Neuron (in vitro differentiated cells): ENCODE measurements around the gene PFDN6.

ENCODE experiments used
- H2AFZ ChIP-seq: one replicate; pipeline ENCODE4 v1.6.1; 2013; ENCODE audit warnings: low read depth, mild to moderate bottlenecking, inconsistent platforms, low read length, moderate library complexity
- H3K27me3 ChIP-seq: one replicate; pipeline ENCODE4 v1.6.1; 2013; ENCODE audit warnings: low read length; ENCODE audit not compliant: insufficient read depth
- H3K36me3 ChIP-seq: one replicate; pipeline ENCODE4 v1.6.1; 2013; ENCODE audit warnings: low read length; ENCODE audit not compliant: insufficient read depth
- H3K4me1 ChIP-seq: one replicate; pipeline ENCODE4 v1.6.1; 2013; ENCODE audit warnings: low read length; ENCODE audit not compliant: insufficient read depth
- H3K4me3 ChIP-seq: 2 replicates; pipeline ENCODE4 v1.5.1; 2013; ENCODE audit warnings: mild to moderate bottlenecking, low read length, moderate library complexity
- H3K9me3 ChIP-seq: one replicate; pipeline ENCODE4 v1.6.1; 2013; ENCODE audit warnings: low read length

PFDN6 gene

DNA sequence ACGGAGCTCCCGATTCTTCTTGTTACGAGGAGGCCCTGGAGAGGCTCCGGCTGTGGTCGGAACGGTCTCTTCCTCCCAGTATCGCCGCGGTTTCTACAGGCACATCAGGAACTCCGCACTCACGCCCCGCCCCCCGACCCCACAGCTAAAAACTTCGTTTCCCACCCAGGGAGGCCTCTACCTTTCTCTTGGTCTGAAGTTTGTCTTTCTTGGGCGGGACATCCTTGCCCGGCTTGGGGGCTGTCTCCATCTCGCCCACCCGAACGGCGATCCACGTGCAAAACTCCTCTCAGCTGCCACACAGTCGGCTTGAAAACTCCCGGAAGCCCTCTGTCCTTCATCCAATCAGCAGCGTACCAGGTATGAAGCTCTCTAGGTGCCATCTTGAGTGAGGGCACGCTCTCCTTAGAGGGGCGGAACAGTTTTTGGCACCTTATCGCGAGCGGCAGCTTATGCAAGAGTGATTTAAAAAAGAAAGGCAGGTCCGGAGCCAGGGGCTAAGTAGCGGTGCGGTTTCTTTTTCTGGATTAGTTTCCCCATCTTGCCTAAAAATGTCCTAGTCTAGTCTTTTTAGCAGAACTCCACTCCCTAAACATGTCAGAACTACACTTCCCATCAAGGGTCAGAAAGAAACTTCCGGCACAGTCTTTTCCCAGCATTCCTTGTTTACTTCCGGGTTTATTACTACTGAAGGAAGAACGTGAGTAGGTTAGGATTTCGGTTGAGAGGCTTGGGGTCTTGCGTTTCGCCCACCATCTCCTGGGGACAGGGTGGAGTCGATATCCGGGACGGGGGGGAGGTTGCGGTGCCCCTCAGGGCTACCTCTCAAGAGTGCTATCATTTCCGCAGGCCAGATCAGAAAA lies at the start of gene PFDN6, which contains the start of gene WDR46:
TSS of gene PFDN6 (plus strand) at position 681 of the 863 bp plus-strand sequence. CDS start 256 bp downstream, outside the sequence.
TSS of gene WDR46 (minus strand) at position 319 of the 863 bp plus-strand sequence. CDS start at position 250, 69 bp downstream.
- Histone ChIP-seq H3K36me3 (peaks cover 38% of the 10 kb centered on the region), H3K9me3 (no peaks in the 10 kb centered on the region), H2AFZ (peak within 1 kb of the TSS; percentile 89), H3K4me3 (peak within 1 kb of the TSS; percentile 96), H3K27me3 (no peaks in the 10 kb centered on the region), H3K4me1 (peaks cover 20% of the 10 kb centered on the region)

DNA sequence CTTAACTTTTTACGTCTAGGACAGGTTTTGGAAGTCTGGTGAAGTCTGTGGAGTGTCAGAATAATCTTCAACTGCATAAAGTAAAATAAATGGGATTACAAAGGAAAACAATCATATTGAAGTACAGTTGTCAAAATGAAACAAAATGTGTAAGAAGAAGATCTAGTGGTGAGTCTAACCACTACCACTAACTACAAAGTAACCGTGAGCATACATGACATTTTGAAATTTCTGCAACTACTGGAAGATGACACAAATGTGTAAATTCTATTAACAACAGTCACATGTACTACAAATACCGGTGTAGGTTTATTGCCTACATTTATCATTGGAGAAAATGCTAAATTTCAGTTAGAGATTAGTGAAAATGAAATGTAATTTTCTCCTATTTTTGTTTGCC lies 47.4 kb upstream of the PFDN6 start:
- Histone ChIP-seq H3K4me1 (no peaks in the 10 kb centered on the region), H3K27me3 (no peaks in the 10 kb centered on the region), H3K9me3 (no peaks in the 10 kb centered on the region), H3K4me3 (no peak overlapping the region), H2AFZ (no peak overlapping the region), H3K36me3 (no peaks in the 10 kb centered on the region)

DNA sequence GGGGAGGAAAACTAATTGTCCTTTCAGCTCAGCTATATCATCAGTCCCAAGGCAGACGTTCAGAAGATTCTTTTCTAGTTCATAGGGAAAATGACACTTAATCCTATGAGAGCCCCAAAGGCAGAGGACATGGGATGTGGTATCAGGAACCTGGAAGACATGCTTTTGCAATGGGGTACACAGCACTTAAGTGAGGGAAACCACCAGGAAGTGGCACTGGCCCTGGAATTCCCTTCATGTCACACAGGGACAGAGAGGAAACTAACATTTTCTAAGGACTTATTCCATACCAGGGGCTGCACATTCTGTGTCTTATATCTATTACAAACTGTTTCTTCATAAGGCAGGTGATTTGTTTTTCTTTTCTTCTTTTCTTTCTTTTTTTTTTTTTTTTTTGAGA lies 45.9 kb upstream of the PFDN6 start:
- Histone ChIP-seq H2AFZ (no peak overlapping the region), H3K9me3 (no peaks in the 10 kb centered on the region), H3K4me1 (peaks cover 8% of the 10 kb centered on the region), H3K36me3 (no peaks in the 10 kb centered on the region), H3K4me3 (no peak overlapping the region), H3K27me3 (no peaks in the 10 kb centered on the region)

DNA sequence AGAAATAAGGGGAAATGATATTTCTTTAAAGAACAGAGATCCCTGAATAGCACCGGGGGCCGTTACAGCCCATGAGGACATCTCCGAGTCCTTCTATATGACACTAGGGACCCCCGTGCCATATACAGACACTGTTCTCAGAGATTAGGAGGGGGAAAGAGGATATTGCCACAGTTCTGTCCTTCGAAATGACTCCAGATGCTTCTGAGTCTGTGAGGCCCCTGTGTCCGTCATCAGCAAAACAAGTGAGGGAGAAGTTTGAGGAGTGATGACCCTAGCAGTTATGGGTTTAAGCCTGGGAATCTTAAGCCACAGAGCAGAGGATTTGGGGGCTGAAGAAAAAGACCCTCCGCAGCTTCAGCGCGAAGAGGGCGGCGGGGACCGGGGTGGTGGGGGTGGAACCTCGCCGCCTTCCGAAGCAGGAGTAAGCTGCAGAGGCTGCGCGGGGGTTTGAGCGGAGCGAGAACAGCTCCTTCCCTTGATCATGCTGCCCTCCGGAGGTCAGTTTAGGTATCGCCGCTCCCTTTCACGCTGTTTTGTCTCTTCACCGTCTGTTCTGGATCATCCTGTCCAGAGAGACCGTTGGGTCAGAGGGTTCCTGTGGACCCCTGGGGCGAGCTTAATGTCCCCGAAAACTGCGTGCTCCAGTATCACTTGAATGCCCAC lies 41.3 kb upstream of the PFDN6 start:
- Histone ChIP-seq H3K4me3 (peak overlapping the region; percentile 74), H3K4me1 (peaks cover 23% of the 10 kb centered on the region), H2AFZ (peak overlapping the region; percentile 94), H3K27me3 (no peaks in the 10 kb centered on the region), H3K9me3 (no peaks in the 10 kb centered on the region), H3K36me3 (peaks cover 13% of the 10 kb centered on the region)

GRCh38 chr6:33248643-33248931 lies 40.8 kb upstream of the PFDN6 start:
- Histone ChIP-seq H2AFZ (peak overlapping the region; percentile 94), H3K27me3 (no peaks in the 10 kb centered on the region), H3K36me3 (peaks cover 13% of the 10 kb centered on the region), H3K4me1 (peaks cover 23% of the 10 kb centered on the region), H3K9me3 (no peaks in the 10 kb centered on the region), H3K4me3 (peak overlapping the region; percentile 74)

- peaks cover 23% of the 10 kb centered on the region for H3K4me1 ChIP-seq
- H3K36me3 ChIP-seq, result peaks cover 13% of the 10 kb centered on the region
- peak overlapping the region; percentile 94 for H2AFZ ChIP-seq
- peak overlapping the region; percentile 74 for H3K4me3 ChIP-seq
- H3K9me3 ChIP-seq, result no peaks in the 10 kb centered on the region
- H3K27me3 ChIP-seq, result no peaks in the 10 kb centered on the region
These were observed 40.3 kb upstream of the PFDN6 start for GRCh38 chr6:33248932-33249731.

- Histone ChIP-seq H3K36me3 (peaks cover 13% of the 10 kb centered on the region), H2AFZ (no peak overlapping the region), H3K9me3 (no peaks in the 10 kb centered on the region), H3K4me1 (peaks cover 23% of the 10 kb centered on the region), H3K4me3 (peak overlapping the region; percentile 74), H3K27me3 (no peaks in the 10 kb centered on the region)
These were observed 39.4 kb upstream of the PFDN6 start for GRCh38 chr6:33249732-33250630.

DNA sequence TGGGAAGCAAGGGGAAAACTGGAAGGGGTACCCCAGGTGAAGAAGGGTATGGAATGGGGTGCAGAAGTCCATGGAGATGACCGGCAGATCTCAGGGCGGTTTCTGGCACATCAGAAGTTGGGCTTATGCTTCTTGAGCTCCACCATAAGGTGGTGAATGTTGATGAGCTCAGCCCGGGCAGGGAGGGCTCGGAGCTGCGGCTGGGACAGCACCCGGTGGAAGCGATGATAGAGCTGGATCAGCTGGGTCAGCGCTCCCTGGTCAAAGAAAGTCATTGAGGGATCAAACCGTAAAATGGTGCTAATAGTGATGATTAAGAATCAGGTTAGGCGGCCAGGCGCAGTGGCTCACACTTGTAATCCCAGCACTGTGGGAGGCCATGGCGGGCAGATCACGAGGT lies 38.7 kb upstream of the PFDN6 start:
- Histone ChIP-seq H3K4me3 (no peak overlapping the region), H3K27me3 (no peaks in the 10 kb centered on the region), H3K36me3 (peaks cover 16% of the 10 kb centered on the region), H3K9me3 (no peaks in the 10 kb centered on the region), H3K4me1 (peaks cover 23% of the 10 kb centered on the region), H2AFZ (no peak overlapping the region)

GRCh38 chr6:33251395-33252012 lies 37.9 kb upstream of the PFDN6 start:
- Histone ChIP-seq H2AFZ (no peak overlapping the region), H3K4me3 (no peak overlapping the region), H3K9me3 (no peaks in the 10 kb centered on the region), H3K36me3 (peaks cover 19% of the 10 kb centered on the region), H3K27me3 (no peaks in the 10 kb centered on the region), H3K4me1 (peaks cover 23% of the 10 kb centered on the region)

DNA sequence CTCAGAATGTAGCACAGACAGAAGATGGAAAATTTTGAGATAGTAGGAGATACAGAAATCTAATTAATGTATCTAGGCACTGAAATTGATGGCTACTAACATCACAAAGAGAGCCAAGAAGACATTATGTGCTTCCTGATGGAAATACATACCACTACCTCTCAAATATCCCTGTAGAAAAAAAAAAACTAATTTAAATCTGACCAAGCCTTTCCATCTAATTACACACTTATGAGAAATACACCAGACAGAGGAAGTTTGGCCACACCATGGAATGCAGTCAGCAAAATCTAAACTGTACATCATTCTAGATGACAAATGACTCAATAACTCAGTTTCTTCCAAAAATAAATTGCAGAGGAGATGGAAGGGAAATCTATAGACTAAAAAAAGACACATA lies 36.6 kb upstream of the PFDN6 start:
- peaks cover 5% of the 10 kb centered on the region for H3K9me3 ChIP-seq
- H3K4me1 ChIP-seq, result peaks cover 21% of the 10 kb centered on the region
- no peaks in the 10 kb centered on the region for H3K27me3 ChIP-seq
- peaks cover 23% of the 10 kb centered on the region for H3K36me3 ChIP-seq
- no peak overlapping the region for H3K4me3 ChIP-seq
- H2AFZ ChIP-seq, result no peak overlapping the region

GRCh38 chr6:33254591-33254990 lies 34.8 kb upstream of the PFDN6 start:
- H3K9me3 ChIP-seq, result peaks cover 6% of the 10 kb centered on the region
- no peaks in the 10 kb centered on the region for H3K27me3 ChIP-seq
- peaks cover 8% of the 10 kb centered on the region for H3K4me1 ChIP-seq
- H3K4me3 ChIP-seq, result no peak overlapping the region
- no peak overlapping the region for H2AFZ ChIP-seq
- peaks cover 32% of the 10 kb centered on the region for H3K36me3 ChIP-seq

- no peak overlapping the region for H2AFZ ChIP-seq
- H3K9me3 ChIP-seq, result peaks cover 6% of the 10 kb centered on the region
- H3K36me3 ChIP-seq, result peaks cover 49% of the 10 kb centered on the region
- H3K27me3 ChIP-seq, result no peaks in the 10 kb centered on the region
- H3K4me1 ChIP-seq, result no peaks in the 10 kb centered on the region
- no peak overlapping the region for H3K4me3 ChIP-seq
These were observed 30.4 kb upstream of the PFDN6 start for GRCh38 chr6:33259032-33259431.
